Measurements from ENCODE around the gene GRIN2A. TPM values are rescaled to one million over a fixed set of nuclear protein-coding genes. Genes with fewer than 3 reads are reported as not detected.

The GRIN2A gene
- total and polyA plus RNA-seq, 2 donors (not counting 3 experiments of a cell fraction or from before 2014, with no cell fraction given) = not detected

- ChIA-PET POLR2A (no interaction called here), CTCF (no interaction called here)
- no peaks in the 10 kb centered on the region for H3K27me3 ChIP-seq (ENCODE audit: control insufficient read depth in 2 of 2, insufficient read depth in 2 of 2, low read length in 2 of 2)
- no peaks in the 10 kb centered on the region for H3K4me1 ChIP-seq (ENCODE audit: control insufficient read depth, extremely low read depth, insufficient read depth, low read length)
- no peak overlapping the region for H2AFZ ChIP-seq (ENCODE audit: low read depth, low read length)
- TF ChIP-seq POLR2AphosphoS5 (IDR thresholded peaks at IDR 0.05; ENCODE audit: insufficient read depth, low read depth, low read length) = no peak
- TF ChIP-seq MYC (IDR thresholded peaks at IDR 0.05; ENCODE audit: low read depth, low read length) = no peak
- TF ChIP-seq POLR2A (IDR thresholded peaks at IDR 0.05; ENCODE audit: low read depth, low read length) = no peak
- no peak for TF ChIP-seq GATA2 (IDR thresholded peaks at IDR 0.05; ENCODE audit: insufficient read depth, insufficient read length, low read depth, low read length)
- TF ChIP-seq EZH2 (IDR thresholded peaks at IDR 0.05; ENCODE audit: borderline replicate concordance, low read depth, low read length, severe bottlenecking) = no peak
- no peak for TF ChIP-seq JUN (IDR thresholded peaks at IDR 0.05; ENCODE audit: borderline replicate concordance, insufficient read depth, insufficient read length, low read depth)
- no peak for TF ChIP-seq FOS (IDR thresholded peaks at IDR 0.05; ENCODE audit: borderline replicate concordance, insufficient read depth, low read length)
- TF ChIP-seq CTCF (IDR thresholded peaks at IDR 0.05; ENCODE audit: extremely low read depth in 1 of 2, insufficient read depth in 1 of 2, low read depth in 1 of 2, low read length in 2 of 2) = no peak
- no peak for TF ChIP-seq MAX (IDR thresholded peaks at IDR 0.05; ENCODE audit: insufficient read depth, insufficient read length)
- H3K36me3 ChIP-seq (ENCODE audit: control insufficient read depth in 2 of 2, extremely low read depth in 1 of 2, insufficient read depth in 2 of 2, low read length in 2 of 2) = no peaks in the 10 kb centered on the region
- no peaks in the 10 kb centered on the region for H4K20me1 ChIP-seq (replicated peaks; ENCODE audit: control insufficient read depth, extremely low read depth, insufficient read depth, low read length)
- H3K4me3 ChIP-seq (replicated peaks in 1 of 3; ENCODE audit: insufficient read depth in 1 of 3, low read depth in 1 of 3, low read length in 3 of 3) = no peak overlapping the region
- no peaks in the 10 kb centered on the region for H3K9me1 ChIP-seq (replicated peaks; ENCODE audit: control insufficient read depth, extremely low read depth, insufficient read depth, low read length)
- no peak overlapping the region for H3K4me2 ChIP-seq (ENCODE audit: insufficient read depth, low read length)
- no peak for DNase-seq (ENCODE audit: low read depth, low spot score)
- H3K79me2 ChIP-seq (ENCODE audit: control insufficient read depth, insufficient read depth, low read length) = no peaks in the 10 kb centered on the region
- H3K9me3 ChIP-seq (replicated peaks; ENCODE audit: control insufficient read depth, insufficient read depth, low read length) = no peaks in the 10 kb centered on the region
- H3K27ac ChIP-seq (ENCODE audit: insufficient read depth, low read depth, low read length) = no peak overlapping the region
- no TSS peak for BruUV-seq (replicated peaks)
- no peak for FAIRE-seq
- H3K9ac ChIP-seq (replicated peaks; ENCODE audit: extremely low read depth, insufficient read depth, low read length) = no peak overlapping the region
- intact Hi-C loops (cut with micrococcal nuclease) (no loop called here), dilution Hi-C loops (cut with MboI; ENCODE audit: extremely low pct_ligation_motif_present, low sequenced_read_pairs) (no loop called here)
These were observed 11.0 kb downstream of the GRIN2A start for GRCh38 chr16:10171221-10171620.
